Activated CD4-positive, alpha-beta T cell treated with anti-CD3 and anti-CD28 coated beads, Interleukin-2, amount 10 ng/mL, durations not matched to agents 24 days and 14 days (primary cell): Measurements from ENCODE around the gene PADI3. TPM values are rescaled to one million over a fixed set of nuclear protein-coding genes. Genes with fewer than 3 reads are reported as not detected.

Experiments used
- DNase-seq: peaks from one replicate; pipeline ENCODE4 v3.0.0; 2022
- H3K27ac Mint-ChIP-seq: one replicate; pipeline ENCODE4 v1.8.0; 2022; ENCODE audit warnings: mild to moderate bottlenecking, mixed read lengths
- H3K27me3 Mint-ChIP-seq: one replicate; pipeline ENCODE4 v1.8.0; 2022; ENCODE audit warnings: mixed read lengths
- H3K36me3 Mint-ChIP-seq: one replicate; pipeline ENCODE4 v1.8.0; 2022; ENCODE audit warnings: low read depth, mild to moderate bottlenecking, mixed read lengths
- H3K4me1 Mint-ChIP-seq: one replicate; pipeline ENCODE4 v1.8.0; 2021; ENCODE audit warnings: mixed read lengths
- H3K4me3 Mint-ChIP-seq: one replicate; pipeline ENCODE4 v1.8.0; 2022; ENCODE audit warnings: mild to moderate bottlenecking, moderate library complexity, mixed read lengths
- H3K9me3 Mint-ChIP-seq: one replicate; pipeline ENCODE4 v1.8.0; 2021; ENCODE audit warnings: mixed read lengths
- intact Hi-C: fragments of 100-400 bp; cut with micrococcal nuclease; formaldehyde crosslinking; loops from one replicate; pipeline ENCODE4 v1.15.1; 2023
- total RNA-seq: library from RNA; stranded (reverse); gene quantifications from 2 replicates; pipeline ENCODE4 v1.2.3, GENCODE V29; 2022

PADI3 gene
- total RNA-seq, 1 donor from 2014 or later: not detected

DNA sequence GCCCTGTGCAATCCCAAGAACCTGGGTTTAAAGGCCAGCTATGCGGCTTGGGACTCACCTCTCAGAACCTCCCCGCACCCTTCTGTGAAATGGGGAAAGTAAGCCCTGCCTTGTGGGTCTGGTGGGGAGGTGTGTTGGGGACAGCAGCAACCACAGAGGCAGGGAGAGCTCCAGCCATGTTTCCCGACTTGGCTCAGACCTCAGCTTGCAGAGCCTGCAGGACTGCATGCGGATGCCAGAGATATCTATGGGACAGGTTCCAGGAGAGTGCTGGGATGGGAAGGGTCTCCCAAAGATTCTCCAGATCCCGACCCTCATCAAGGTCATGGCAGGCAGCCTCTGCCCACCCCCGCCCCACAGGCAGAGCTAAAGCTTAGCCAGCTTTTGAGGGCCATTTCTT lies 23.8 kb upstream of the PADI3 start:
- no peaks in the 10 kb centered on the region for H3K9me3 Mint-ChIP-seq
- no peaks in the 10 kb centered on the region for H3K4me1 Mint-ChIP-seq
- H3K27me3 Mint-ChIP-seq: no peaks in the 10 kb centered on the region
- no peak for DNase-seq
- no peaks in the 10 kb centered on the region for H3K36me3 Mint-ChIP-seq
- H3K27ac Mint-ChIP-seq: no peak overlapping the region
- intact Hi-C loops: no loop called here
- no peak overlapping the region for H3K4me3 Mint-ChIP-seq

DNA sequence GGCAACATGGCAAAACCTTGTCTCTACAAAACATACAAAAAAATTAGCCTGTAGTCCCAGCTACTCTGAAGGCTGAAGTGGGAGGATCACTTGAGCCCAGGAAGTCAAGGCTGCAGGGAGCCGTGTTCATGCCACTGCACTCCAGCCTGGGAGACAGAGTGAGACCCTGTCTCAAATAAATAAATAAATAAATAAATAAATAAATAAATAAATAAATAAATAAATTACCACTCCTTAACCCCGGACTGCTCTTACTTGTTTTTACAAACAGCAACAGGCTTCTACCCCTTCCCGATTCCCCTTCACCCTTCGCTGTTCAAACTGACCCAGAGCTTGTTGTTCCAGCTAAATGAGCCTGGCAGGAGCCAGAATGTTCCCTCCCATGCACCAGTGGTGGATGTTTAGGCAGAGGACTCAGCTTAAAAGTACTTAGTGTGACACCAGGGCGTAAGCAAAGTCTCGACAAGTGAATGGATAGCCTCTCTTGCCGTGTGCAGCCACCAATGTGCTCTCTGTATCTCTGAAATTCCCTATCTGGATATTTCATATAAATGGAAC lies 21.5 kb upstream of the PADI3 start:
- no peaks in the 10 kb centered on the region for H3K9me3 Mint-ChIP-seq
- no peak overlapping the region for H3K27ac Mint-ChIP-seq
- no peak overlapping the region for H3K4me3 Mint-ChIP-seq
- H3K36me3 Mint-ChIP-seq: no peaks in the 10 kb centered on the region
- no peaks in the 10 kb centered on the region for H3K4me1 Mint-ChIP-seq
- DNase-seq: no peak
- intact Hi-C loops: no loop called here
- no peaks in the 10 kb centered on the region for H3K27me3 Mint-ChIP-seq

DNA sequence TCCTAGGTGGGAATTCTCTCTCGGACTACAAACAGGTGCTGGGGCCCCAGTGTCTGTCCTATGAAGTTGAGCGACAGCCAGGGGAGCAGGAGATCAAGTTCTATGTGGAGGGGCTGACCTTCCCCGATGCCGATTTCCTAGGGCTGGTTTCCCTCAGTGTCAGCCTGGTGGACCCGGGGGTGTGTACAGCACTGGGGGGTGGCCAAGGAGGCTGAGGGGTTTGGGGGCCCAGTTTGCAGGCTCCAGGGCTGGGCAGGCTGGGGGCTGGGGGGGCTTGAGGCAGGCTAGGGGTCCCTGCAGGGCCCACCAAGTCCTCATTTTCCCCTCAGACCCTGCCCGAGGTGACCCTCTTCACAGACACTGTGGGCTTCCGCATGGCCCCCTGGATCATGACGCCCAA lies 20.3 kb upstream of the PADI3 start:
- Mint-ChIP-seq H3K9me3 (no peaks in the 10 kb centered on the region), H3K27ac (no peak overlapping the region), H3K27me3 (no peaks in the 10 kb centered on the region), H3K36me3 (no peaks in the 10 kb centered on the region), H3K4me3 (no peak overlapping the region), H3K4me1 (no peaks in the 10 kb centered on the region)
- intact Hi-C loops: no loop called here
- no peak for DNase-seq

DNA sequence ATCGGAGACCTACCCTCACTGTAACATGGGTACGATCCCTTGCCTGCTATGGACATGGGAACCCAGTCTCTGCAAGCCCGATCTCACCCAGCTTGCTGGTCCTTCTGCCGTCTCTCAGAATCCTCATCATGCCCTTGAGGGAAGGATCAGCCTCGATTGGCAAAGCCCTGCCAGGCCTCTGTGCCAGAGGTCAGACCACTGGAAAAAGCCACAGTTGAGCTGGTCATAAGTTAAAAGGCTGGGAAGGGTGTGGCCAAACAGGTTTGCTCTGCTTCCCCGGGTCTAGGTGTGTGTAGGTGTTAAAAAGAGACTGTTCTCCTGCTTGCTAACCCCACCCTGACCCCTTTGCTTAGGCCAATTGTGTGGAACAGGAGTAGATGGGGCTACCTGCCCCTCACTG lies 19.5 kb upstream of the PADI3 start:
- intact Hi-C loops: no loop called here
- Mint-ChIP-seq H3K4me1 (no peaks in the 10 kb centered on the region), H3K4me3 (no peak overlapping the region), H3K9me3 (no peaks in the 10 kb centered on the region), H3K36me3 (no peaks in the 10 kb centered on the region), H3K27ac (no peak overlapping the region), H3K27me3 (no peaks in the 10 kb centered on the region)
- no peak for DNase-seq

DNA sequence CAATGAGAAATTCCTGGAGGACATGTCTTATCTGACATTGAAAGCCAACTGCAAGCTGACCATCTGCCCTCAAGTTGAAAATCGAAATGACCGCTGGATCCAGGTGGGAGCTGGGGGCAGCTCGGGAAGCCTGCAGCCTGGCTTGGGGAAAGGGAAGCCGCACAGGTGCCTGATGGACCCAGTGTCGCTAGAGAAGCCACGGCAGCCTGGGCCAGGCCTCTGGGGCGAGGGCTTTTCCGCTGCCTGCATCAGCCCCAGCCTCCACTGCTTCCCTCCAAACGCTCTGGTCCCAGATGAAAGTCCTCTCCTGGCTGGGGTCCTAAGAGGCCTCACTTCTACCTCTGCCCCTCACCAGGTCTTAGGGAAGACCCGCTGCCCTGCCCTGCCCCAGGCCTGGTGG lies 18.8 kb upstream of the PADI3 start:
- H3K27ac Mint-ChIP-seq: no peak overlapping the region
- no peaks in the 10 kb centered on the region for H3K36me3 Mint-ChIP-seq
- no peak overlapping the region for H3K4me3 Mint-ChIP-seq
- H3K4me1 Mint-ChIP-seq: no peaks in the 10 kb centered on the region
- intact Hi-C loops: no loop called here
- no peaks in the 10 kb centered on the region for H3K27me3 Mint-ChIP-seq
- no peak for DNase-seq
- no peaks in the 10 kb centered on the region for H3K9me3 Mint-ChIP-seq

DNA sequence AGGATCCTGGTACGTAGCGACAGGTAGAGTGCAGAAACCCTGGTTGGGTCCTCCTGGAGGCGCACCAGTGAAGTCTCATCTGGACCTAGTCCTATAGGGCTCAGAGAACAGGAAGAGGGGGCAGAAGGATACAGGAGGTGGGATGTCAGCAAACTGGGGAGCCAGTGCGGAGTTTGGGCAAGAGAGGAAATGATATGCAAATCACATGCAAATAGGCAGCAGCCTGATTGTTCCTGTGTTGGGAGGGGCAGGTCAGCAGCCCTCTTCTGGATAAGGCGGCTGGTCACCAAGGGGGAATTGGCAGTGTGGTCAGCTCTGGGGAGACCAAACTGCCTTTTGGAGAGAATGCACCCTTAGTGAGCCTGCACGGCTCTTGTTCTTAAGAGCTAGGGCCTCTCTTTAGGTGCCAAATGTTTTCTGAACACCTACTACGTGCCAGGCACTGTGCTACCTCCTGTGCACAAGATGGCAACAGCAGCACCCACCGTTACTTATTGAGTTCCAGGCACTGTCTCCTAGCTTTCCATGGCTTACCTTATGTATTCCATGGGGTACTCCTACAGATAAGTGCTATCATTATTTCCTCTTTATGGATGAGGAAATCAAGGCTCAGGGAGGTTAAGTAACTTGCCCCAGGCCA lies 18.1 kb upstream of the PADI3 start:
- Mint-ChIP-seq H3K36me3 (no peaks in the 10 kb centered on the region), H3K27ac (no peak overlapping the region), H3K4me1 (no peaks in the 10 kb centered on the region), H3K9me3 (no peaks in the 10 kb centered on the region), H3K27me3 (no peaks in the 10 kb centered on the region), H3K4me3 (no peak overlapping the region)
- intact Hi-C loops: no loop called here
- no peak for DNase-seq

DNA sequence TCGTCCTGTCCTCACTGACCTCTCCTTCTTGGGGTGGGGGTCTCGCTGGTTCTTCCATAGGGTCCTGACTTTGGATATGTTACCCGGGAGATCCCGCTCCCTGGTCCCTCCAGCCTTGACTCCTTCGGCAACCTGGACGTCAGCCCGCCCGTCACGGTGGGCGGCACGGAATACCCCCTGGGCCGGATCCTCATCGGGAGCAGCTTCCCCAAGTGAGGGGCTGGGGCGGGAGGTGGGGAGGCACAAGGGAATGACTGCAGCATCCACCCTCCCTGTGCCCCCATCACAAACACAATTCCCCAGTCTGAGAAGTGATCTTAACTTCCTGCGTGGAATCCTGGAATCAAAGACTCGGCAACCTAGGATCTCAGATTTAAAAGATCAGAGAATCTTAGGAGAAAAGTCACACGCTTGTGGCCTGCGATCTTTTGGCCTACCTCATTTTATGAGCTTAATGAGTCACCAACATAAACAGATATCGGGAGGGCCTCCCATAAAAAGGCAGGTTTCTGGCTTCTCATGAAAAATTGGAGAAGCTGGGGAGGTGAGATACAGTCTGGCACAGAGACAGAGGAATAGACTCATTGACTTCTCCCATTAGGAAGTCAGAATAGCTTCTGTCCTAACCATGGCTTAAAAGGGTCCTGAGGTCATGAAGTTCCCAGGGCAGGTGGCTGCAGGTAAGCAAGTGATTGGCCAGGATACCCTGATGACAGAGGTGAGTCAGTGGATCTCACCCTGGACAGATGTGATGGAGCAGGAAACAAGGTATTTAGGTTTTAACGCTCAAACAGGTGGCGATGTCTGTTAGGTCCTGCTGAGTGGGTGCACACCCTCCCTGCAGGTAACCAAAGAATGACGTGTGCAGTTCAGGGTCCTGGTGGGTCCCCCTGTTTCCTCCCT lies 15.9 kb upstream of the PADI3 start:
- Mint-ChIP-seq H3K4me1 (no peaks in the 10 kb centered on the region), H3K4me3 (no peak overlapping the region), H3K27me3 (peaks cover 3% of the 10 kb centered on the region), H3K9me3 (no peaks in the 10 kb centered on the region), H3K27ac (no peak overlapping the region), H3K36me3 (no peaks in the 10 kb centered on the region)
- intact Hi-C loops: no loop called here
- DNase-seq: no peak

DNA sequence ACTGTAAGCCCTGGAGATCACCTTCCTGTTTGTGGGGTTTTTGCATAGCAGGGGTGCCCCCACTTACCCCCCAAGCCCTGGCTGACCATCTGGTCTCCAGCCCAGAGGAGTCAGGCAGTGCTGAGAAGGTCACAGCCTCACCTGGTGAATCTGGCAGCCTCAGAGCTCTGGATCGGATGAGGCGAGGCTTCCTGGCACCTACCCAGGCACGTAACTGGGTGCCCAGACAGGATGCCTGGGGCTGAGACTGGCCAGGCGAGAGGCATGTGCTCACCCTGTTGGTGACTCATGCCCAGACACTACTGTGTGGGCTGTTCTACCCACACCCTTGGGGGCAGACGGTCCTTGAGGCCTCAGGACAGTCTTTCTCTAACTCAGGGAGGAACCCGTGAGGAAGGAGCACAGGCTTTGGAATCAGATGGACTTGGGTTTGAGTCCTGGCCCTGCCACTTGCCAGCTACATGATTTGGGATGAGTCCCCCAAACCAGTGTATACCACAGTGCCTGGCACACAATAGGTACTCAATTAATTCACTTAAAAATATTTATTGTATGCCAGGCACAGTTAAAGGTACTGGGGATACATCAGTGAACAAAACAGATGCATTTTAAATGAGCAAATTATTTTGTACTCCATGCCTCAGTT lies 15.1 kb upstream of the PADI3 start:
- intact Hi-C loops: no loop called here
- Mint-ChIP-seq H3K4me3 (no peak overlapping the region), H3K27ac (no peak overlapping the region), H3K36me3 (no peaks in the 10 kb centered on the region), H3K4me1 (no peaks in the 10 kb centered on the region), H3K27me3 (peaks cover 3% of the 10 kb centered on the region), H3K9me3 (no peaks in the 10 kb centered on the region)
- DNase-seq: no peak

DNA sequence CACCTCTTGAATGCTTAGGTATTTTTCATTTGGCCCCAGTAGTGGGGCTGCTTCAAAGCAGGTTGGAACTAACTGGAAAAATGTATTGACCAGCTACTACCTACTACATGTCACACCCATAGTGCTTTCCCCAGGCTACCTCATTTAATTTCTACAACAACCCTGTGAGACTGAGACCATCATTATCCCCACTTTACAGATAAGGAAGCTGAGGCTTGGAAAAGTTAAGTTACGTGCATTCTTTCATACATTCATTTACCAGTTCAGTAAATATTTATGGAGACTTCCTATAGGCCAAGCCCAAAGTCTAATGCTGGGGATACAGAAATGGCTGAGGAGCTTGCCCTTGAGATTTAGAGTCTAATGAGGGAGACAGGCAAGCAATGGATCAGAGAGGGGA lies 14.5 kb upstream of the PADI3 start:
- H3K4me3 Mint-ChIP-seq: no peak overlapping the region
- no peak overlapping the region for H3K27ac Mint-ChIP-seq
- H3K4me1 Mint-ChIP-seq: no peaks in the 10 kb centered on the region
- H3K36me3 Mint-ChIP-seq: no peaks in the 10 kb centered on the region
- no peak for DNase-seq
- peaks cover 3% of the 10 kb centered on the region for H3K27me3 Mint-ChIP-seq
- H3K9me3 Mint-ChIP-seq: no peaks in the 10 kb centered on the region
- intact Hi-C loops: no loop called here

DNA sequence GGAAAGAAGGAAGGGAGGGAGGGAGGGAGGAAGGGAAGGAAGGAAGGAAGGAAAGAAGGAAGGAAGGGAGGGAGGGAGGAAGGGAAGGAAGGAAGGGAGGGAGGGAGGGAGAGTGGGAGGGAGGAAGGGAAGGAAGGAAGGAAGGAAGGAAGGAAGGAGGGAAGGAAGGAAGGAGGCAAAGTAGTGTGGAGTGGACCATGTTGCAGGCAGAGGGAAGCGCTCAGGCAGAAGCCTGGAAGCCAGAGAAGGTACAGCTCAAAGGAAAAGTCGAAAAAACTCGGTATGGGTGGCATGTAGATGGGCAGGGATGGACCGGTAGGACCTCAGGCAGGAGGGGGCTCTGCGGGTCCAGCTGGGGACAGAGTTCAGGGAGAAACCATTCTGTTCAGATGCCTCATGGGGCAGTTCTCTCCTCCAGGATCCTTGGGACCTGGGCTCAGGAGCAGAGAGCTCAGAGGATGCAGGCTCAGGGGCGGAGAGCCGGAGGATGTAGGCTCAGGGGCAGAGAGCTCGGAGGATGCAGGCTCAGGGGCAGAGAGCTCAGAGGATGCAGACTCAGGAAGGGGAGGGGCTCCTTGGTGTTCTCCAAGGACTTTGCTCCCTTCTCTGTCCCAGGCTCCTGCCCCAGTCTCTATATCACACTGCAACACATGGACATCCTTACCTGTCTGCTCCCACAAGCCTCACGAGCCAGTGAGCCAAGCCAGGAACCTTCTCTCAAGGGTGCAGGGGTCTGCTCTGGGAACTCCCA lies 13.6 kb upstream of the PADI3 start:
- no peak for DNase-seq
- Mint-ChIP-seq H3K9me3 (no peaks in the 10 kb centered on the region), H3K4me3 (no peak overlapping the region), H3K27ac (no peak overlapping the region), H3K36me3 (no peaks in the 10 kb centered on the region), H3K27me3 (peaks cover 3% of the 10 kb centered on the region), H3K4me1 (no peaks in the 10 kb centered on the region)
- intact Hi-C loops: no loop called here

DNA sequence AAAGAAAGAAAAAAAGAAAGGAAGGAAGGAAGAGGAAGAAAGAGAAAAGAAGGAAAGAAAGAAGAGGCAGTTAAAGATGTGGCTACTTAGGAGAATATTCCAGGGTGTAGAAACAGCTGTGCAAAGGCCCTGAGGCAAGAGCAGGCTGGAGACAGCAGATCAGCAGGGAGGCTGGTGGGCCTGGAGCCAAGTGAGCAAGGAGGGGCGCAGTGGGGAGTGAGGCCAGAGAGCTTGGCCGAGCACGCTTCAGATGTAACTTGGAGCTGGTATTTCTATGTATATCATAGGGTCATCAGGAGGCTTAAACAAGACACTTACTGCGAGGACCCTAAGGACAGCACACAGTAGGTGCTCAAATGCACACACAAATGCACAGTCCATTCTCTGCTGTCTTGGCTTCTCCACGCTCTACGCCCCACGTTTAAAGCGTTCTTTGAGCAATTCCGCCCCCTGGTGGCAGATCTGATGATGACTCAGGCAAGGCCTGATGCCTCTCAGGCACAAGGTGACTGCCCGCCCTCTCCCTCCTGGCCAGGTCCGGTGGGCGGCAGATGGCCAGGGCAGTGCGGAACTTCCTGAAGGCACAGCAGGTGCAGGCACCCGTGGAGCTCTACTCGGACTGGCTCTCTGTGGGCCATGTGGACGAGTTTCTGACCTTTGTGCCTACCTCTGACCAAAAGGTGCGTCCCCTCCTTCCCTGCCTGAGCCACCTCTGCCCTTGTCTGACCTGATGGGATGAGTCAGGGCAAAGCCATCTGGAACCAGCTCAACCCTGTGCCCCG lies 11.9 kb upstream of the PADI3 start:
- intact Hi-C loops: loop anchor here (1.0 kb wide), 1 partner anchor 112 kb away; no protein-coding TSS in a partner anchor
- peak; percentile 96 for DNase-seq
- Mint-ChIP-seq H3K4me1 (no peaks in the 10 kb centered on the region), H3K36me3 (no peaks in the 10 kb centered on the region), H3K27ac (no peak overlapping the region), H3K9me3 (no peaks in the 10 kb centered on the region), H3K4me3 (no peak overlapping the region), H3K27me3 (peaks cover 3% of the 10 kb centered on the region)

DNA sequence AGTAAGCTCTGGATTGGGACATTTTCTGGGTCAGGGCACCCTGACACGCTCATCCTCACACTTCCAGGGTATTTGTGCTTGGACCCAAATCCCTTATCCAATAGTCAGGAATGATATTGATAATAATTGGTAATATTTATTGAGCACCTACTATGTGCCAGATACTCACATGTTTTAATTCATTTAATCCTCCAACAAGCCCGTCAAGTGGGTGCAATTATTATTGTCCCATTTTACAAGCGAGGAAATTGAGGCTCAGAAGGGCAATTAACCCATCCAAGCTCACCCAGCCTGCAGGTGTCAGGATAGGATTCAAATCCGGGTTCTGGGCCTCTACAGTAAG lies 11.4 kb upstream of the PADI3 start:
- Mint-ChIP-seq H3K9me3 (no peaks in the 10 kb centered on the region), H3K4me3 (no peak overlapping the region), H3K27me3 (peaks cover 3% of the 10 kb centered on the region), H3K4me1 (no peaks in the 10 kb centered on the region), H3K36me3 (no peaks in the 10 kb centered on the region), H3K27ac (no peak overlapping the region)
- intact Hi-C loops: loop anchor here (1.0 kb wide), 1 partner anchor 112 kb away; no protein-coding TSS in a partner anchor
- DNase-seq: no peak

DNA sequence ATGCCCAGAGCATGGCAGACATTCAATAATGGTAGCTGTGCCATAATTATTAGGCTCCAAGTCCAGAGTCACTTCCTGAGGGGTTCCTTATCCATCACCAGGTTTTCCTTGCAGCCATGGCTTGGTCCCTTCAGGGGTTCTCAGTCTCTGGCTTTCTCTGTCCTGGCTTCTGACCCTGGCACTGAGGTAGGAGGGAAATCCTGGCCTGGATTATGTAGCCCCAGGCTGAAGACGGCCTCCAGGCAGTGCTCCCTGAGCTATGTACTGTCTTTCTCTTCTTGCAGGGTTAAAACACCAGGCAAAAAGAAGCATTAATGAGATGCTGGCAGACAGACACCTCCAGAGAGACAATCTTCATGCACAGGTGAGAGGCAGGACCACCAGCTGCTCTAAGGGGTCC lies 9.5 kb upstream of the PADI3 start:
- Mint-ChIP-seq H3K27ac (no peak overlapping the region), H3K36me3 (no peaks in the 10 kb centered on the region), H3K4me3 (no peak overlapping the region), H3K9me3 (no peaks in the 10 kb centered on the region), H3K4me1 (no peaks in the 10 kb centered on the region), H3K27me3 (peaks cover 3% of the 10 kb centered on the region)
- intact Hi-C loops: no loop called here
- peak; percentile 60 for DNase-seq
